ENCODE results near the gene HTR3B.

The HTR3B gene

DNA sequence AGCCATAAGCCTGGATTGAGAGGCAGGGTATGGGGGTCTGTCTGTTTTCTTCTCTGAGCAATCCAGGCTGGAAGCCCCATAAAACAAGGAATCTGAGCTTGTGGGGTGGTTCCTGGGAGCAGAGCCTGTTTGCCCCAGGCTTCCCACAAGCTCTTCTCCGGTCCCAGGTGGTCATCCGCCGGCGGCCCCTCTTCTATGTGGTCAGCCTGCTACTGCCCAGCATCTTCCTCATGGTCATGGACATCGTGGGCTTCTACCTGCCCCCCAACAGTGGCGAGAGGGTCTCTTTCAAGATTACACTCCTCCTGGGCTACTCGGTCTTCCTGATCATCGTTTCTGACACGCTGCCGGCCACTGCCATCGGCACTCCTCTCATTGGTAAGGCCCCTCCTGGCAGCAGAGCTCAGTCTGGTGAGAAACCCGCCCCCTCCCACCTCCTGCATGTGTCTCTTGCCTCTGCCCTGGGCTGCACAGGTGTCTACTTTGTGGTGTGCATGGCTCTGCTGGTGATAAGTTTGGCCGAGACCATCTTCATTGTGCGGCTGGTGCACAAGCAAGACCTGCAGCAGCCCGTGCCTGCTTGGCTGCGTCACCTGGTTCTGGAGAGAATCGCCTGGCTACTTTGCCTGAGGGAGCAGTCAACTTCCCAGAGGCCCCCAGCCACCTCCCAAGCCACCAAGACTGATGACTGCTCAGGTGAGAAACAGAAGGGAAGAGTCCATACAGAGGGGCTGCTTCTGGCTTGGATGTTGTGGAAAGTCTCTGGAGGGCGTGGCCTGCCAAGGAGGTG lies 82.0 kb downstream of the HTR3B start:
- no peak for FAIRE-seq
- no peak for DNase-seq (ENCODE audit: insufficient read length, low spot score)

DNA sequence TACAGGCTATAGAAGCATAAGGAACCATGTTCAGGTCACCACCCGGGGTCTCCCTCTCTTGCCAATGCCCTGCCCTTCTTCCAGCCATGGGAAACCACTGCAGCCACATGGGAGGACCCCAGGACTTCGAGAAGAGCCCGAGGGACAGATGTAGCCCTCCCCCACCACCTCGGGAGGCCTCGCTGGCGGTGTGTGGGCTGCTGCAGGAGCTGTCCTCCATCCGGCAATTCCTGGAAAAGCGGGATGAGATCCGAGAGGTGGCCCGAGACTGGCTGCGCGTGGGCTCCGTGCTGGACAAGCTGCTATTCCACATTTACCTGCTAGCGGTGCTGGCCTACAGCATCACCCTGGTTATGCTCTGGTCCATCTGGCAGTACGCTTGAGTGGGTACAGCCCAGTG lies 84.8 kb downstream of the HTR3B start:
- DNase-seq (ENCODE audit: insufficient read length, low spot score) (no peak), FAIRE-seq (no peak)

DNA sequence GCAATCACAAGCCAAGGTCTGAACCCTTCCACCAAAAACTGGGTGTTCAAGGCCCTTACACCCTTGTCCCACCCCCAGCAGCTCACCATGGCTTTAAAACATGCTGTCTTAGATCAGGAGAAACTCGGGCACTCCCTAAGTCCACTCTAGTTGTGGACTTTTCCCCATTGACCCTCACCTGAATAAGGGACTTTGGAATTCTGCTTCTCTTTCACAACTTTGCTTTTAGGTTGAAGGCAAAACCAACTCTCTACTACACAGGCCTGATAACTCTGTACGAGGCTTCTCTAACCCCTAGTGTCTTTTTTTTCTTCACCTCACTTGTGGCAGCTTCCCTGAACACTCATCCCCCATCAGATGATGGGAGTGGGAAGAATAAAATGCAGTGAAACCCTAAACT lies 85.3 kb downstream of the HTR3B start:
- FAIRE-seq (no peak), DNase-seq (ENCODE audit: insufficient read length, low spot score) (no peak)

DNA sequence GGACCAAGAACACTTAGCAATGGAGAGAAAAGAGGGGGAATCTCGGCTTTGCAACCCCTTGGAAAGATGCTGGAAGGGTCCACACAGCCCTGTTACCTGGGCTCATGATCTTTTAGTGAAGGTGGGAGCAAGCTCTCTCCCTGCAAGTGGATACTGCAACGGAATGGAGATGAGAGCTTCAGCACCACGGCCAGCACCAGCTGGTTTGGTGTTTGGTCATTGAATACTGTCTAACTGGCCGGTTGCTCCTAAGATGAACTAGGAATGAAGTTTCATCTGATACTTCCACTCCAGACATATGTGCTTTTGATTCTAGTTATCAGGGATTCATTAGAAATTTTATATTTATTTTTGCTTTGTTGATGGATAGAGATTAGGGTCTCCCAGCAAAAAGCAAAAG lies 86.6 kb downstream of the HTR3B start:
- no peak for DNase-seq (ENCODE audit: insufficient read length, low spot score)
- no peak for FAIRE-seq

DNA sequence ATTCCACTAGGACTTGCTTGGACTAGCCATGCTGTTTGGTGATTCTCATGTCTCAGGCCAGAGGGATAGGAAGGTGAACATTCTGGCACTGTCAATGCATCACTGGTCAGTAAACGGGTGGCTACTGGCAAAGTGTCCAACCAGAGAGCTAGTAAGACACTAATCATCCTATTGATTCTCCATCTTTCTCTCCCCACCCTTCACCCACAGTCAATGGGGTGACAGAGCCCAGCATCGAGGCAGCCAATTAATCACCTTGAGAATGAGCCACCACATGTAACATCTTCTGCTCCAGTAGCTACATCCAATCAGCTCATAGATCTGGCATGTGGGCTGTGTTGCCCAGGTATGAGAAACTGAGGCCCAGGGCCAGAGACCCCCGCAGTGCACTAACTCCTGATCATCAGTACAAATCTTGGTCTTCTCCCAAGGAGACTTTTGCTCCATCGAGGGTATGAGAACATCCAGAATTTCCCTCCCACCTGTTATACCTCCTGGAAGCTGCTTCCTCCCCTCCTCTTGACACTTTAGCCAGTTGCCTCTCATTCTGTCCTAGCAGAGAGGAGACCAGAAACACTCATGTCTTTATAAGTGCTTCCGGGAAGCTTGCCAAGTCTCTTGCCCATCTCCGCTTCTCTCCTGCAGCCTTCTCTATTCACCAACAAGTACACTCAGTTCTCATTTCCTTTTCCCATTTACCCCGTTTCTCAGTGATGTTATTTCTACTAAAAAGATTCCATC lies 87.3 kb downstream of the HTR3B start:
- no peak for DNase-seq (ENCODE audit: insufficient read length, low spot score)
- no peak for FAIRE-seq

DNA sequence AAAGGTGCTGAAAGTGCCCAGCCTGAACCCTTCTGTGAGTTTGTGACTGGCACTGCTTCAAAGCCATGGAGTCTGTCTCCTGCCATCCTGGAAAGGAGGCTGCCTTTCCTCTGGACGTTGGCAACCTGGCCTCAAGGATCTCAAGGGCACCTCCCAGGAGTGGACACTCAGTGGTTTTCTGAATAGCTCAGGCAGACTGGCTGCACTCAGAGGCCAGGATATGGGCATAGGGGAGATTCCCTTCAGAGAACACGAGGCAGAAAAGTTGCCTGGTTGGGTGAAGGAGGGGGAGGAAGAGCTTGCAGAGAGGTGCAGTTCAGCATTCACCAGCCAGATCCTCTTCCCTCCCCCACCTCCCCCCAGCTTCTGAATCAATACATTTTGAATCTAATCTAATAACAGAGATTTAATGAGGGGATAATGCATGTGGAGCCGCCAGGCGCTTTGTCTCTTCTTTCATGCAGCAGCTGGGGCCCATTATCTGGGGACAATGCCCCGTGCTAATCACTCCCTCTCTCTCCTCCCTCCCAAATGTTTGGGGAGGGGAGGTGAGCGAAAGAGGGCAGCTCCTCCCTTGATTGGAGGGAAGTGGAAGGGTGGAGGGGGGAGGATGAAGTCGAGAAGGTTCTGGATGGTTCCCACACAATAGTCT lies 88.0 kb downstream of the HTR3B start:
- FAIRE-seq: no peak
- no peak for DNase-seq (ENCODE audit: insufficient read length, low spot score)

DNA sequence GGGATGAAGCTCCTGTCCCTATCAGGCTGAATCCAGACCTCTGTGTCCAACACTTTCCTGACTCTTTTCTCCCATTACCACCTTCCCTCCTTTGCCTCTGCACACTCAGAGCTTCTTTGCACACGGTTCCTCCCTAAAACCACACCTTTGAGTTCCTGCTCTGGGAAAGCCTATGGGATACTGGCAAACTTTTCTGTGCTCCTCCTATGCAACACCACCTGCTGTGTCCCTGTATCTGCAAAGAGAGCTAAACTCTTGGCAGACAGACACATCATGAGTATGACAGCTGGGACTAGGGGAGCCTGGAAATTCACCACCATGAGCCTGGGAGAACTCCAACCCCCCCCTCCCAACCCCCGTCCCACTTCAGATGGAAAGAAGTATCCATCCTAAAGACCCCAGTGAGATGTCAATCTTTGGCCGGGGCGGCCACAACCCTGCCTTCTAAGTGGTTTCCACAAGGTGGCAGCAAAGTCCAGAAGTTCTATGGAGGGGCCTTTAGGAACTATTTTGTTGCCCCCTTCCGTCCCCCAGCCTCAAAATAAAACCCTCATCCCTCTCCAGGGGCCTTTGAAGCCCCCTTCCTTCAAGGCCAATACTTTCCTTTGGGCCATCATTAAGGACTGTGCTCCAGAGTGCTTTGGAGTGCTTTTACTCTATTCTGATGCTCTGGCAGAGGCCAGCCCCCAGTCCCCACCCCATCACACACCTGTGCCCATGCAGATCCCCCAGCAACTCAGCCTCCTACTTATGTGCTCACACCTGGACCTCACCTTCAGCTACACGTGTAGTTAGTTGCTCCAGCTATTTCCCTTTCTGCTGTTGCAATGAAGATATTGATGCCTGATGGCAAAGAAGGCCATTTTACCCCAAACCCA lies 89.7 kb downstream of the HTR3B start:
- no peak for DNase-seq (ENCODE audit: insufficient read length, low spot score)

More for the DNA sequence above, 89.7 kb downstream of the HTR3B start:
- FAIRE-seq: no peak
